SIG-M5 (cell line): ENCODE results near the gene LGI1.

Experiments
- DNase-seq: peaks from one replicate; lab custom pipeline; 2025; lab: John Stamatoyannopoulos, UW

The LGI1 gene

DNA sequence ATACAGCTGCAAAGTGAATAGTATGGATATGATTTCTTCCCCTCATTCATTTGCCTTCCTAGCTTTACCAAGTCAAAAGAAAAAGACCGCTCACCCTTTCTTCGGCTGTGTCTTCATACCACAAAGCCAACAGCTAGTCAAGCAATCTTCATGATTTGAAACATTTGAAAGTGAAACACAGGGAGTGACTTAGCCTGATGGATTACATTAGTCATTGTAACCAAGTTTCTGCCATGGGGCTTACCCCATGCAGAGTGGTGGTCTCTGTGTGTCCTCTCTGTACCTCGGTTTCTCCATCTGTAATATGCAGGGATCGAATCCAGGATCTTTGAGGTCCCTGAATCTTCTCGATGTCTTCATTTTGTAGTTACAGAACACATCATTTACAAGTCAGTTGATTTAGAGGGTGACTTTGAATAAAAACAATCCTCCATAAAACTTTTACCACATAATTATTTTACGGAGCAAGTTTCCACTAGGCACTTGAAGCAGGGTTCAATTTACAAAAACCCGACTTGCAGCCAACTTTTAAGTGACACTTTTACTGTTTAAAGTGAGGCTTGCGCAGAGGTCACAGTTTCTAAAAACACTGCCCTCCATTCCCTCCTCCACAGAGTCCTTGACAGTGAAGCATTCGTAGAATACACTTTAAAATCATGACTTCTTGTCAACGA is 2.2 kb upstream of the LGI1 start:
- no peak for DNase-seq

DNA sequence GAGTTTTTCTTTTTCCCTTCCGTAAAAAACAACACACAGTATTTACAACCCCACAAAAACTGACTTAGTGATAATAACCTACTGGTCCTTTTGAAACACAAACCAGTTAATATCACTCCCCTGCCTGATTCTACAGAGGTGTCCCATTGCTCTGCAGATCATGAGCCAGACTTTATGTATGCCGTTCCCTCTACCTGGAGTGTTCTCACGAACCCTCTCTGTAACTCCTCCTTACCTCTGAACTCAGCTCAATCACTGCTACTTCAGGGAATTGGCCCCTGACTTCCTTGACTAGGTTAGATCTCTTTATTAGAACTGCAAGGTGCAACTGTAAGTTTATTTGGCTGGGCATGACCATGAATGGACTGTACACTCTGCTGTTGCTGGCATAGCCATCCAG is 1.6 kb upstream of the LGI1 start:
- no peak for DNase-seq

DNA sequence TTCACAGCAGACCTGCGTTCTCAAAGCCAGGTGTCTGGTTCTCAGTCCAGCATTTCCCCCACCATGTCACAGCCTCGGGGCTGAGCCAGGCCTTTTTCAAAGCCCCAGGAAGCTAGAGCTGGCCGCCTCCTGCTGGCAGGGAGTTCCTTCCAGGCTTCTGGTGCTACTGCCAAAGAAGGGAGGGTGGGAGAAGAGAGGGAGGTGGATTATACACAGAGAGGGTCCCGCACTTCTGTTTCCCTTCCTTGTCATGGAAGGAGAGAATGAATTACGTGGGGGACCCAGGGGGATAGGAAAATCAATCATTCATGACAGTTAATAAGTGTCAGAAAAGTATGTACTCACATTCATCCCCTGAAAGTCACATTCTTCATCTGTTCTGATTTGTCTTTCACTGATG is 600 bp upstream of the LGI1 start:
- DNase-seq, result no peak

DNA sequence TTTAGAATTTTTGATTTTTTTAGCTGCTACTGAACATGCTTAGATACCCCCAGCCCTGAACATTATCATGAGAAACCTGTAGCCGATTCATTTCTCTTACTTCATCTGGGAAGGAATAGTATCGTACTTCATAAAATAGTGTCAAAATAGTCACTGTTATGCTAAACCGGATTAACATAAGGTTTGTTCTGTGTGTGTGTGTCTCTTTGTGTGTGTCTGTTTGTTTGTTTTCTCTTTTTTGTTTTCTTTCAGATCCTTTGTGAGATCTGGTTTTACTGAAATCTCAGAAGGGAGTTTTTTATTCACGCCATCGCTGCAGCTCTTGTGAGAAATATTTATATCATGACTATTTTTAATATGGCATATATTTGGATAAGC is 761 bp downstream of the LGI1 start:
- DNase-seq, result no peak

DNA sequence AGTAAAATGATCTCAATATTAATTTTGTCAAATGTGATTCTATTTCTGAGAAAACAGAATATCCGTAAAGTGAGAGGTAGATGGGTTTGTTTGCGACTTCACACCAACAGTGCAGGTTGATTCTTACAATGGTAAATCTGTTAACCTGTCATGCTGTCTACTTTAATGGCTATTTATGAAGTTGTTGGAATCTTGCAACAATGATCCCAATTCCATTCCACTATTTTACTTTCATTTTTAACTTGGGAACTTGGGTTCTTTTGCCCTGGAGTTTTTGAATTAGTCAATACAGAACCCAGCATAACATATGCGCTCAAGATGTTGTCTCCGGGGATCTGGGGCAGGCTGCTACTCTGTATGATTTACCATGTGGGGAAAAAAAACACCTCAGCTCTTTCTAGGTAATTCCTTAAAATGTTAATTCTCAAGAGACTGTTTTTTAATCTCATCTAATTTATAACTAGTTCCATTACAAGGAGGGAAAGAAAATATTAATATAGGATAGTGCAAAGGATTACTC is 1.2 kb downstream of the LGI1 start:
- no peak for DNase-seq

DNA sequence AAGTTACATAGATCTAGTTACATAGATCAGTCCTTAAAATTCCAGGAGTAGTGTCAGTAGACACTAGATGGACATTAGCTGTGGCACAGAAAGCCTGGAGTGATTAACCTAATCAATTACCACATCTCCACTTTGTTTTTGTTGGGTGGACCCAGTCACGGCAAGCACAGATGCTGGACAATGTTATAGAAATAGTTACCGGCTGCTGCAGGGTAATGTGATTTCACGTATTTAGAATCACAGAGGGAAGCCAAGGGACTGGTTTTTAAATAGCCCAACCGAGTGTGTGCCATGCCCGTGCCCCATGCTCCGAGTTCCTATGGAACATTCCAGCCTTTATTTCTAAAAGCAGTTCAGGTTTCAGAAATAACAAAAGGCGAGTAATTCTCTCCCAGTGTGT is 2.8 kb downstream of the LGI1 start:
- DNase-seq, result no peak

DNA sequence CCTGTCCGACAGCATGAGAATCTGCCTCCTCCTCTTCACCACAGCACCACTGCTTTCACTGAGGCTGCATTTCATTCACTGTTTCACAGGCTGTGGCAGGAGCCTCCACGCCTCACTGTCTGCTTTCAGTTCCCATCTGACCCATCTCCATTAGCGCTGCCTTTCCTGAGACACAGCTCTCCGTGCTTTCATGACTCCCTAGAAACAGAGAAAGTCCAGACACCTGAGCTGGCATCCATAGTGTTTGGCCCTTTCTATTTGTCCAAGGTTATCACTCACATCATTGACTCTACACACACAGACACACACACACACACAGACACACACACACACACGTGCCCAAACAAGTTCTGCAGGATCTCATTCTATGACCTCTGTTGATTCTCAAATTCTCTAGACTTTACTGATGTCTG is 5.2 kb downstream of the LGI1 start:
- DNase-seq, result no peak

DNA sequence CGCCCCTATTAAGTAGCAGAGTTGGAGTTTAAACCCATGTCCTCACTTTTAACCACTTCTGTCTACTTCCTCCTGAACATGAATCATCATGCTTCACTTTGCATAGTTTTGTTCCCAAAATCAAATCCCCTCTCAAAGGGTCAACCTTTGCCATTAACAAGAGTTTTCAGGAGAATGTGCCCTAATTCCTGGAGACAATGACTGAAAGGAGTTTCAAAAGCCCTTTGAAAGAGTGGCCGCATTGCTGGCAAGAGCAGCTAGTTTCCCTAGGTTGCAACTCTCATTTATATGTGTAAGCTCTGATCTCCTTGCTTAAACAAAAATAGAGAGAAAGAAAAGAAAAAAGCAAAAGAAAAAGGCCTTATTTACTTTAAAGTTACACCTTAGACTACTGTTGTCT is 9.2 kb downstream of the LGI1 start:
- DNase-seq, result no peak

DNA sequence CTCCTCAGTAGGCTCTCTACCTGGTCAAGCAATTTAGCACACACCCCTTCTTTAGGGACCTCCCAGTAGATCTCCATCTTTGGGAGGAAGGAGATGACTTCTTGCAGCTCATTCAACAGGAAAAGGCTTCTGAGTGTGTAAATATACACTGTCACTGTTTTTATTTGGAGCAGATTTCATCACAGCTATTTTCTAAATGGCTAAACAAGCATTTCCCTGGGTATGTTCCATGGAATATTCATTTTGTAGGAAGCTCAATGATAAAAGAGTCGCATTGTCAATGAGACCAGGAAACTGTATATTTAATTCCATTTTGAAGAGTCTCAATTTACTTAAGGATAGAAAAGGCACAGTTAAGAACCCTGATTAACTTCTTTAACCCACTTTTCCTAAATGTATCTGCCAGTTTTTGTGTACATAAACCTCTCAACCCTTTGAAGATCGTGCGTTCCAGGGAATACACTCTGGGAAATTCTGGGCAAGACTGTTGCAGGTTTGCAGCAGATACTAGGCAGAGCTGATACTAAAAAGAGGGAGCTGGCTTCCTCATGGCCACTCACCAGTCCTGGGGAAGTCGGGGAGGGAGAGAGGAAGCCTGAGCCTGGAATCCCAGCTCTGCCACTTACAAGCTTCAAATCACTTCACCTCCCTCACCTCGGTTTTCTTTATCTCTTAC is 10.1 kb downstream of the LGI1 start:
- no peak for DNase-seq

DNA sequence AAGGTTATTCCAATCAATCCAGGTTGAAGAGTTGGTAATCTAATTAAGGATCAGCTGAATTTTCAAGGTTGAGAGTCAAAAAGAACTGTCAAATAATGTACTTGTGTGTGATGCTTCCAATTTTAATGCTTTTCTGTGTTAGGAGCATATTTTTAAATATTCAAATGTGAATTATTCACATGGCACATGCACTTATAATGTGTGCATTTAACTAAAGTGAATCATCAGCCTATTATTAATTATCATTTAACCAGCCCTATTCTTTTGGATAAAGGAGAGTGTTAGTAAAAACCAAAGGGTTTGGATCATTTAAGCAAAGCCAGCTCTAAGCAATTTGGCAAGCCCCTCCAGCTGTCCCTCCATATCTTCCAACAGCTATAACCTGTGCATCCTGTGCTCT is 11.2 kb downstream of the LGI1 start:
- no peak for DNase-seq

DNA sequence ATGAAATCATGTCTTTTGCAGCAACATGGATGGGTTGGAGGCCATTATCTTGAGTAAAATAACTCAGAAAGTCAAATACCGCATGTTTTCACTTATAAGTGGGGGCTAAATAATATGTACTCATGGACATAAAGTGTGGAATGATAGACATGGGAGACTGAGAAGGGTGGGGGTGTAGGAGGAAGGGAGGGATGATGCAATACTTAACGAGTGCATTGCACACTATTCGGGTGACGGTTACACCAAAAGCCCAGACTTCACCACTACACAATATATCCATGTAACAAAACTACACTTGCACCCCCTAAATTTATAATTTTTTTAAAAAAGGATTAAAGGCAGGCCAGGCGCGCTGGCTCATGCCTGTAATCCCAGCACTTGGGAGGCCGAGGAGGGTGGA is 13.6 kb downstream of the LGI1 start:
- no peak for DNase-seq

DNA sequence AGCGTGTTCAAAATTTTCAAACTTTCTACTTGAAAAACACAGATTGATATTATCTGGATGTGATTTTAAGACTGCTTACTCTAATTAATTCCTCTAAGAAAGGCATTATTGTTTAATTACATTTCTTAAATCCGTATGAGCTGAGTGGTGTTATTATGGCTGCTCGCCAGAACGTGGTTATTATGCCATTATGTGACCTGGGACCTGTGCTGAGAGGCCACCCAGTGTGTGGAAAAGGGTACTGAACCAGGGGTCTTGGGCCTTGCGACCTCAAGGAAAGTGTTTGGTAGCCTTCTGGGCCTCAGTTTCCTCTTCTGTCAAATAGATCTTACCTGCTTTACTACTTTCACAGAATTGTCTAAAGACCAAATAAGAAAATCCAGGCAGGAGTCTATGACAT is 15.4 kb downstream of the LGI1 start:
- no peak for DNase-seq

DNA sequence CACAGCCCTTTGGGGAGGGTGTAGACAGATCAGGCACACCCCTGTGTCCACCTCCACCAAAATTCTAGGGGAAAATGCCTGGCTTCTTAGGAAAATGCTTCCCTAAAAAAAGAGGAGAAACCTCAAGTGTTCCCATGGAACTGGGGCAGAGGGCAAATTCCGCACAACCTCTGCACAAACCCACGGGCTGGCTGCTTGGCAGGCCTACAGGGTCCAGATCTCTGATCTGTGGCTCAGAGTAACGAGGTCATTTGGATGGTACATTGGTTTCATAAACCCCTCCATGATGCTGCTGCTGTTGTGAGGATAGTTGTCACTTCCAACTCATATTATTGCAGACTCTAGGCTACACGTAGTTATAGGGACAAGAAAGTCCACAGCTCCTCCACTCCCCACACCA is 16.0 kb downstream of the LGI1 start:
- no peak for DNase-seq

DNA sequence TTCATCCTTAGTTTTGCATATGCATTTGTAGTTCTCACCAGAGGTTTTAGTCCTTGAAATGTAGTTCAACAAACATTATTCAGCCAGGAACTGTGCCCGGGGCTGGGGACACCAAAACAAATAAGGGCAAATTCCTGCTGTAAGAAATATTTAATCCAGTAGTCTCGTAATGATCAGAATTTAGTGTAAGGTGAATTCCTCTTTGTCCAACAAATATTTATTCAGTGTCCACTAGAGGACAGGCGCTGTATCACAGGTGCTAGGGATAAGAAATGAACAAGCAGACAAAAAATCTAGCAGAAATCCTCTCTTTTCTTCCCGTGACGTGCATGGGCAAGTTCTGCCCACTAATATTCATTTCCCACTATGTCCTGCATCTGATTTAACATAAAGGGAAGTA is 17.6 kb downstream of the LGI1 start:
- DNase-seq, result no peak

DNA sequence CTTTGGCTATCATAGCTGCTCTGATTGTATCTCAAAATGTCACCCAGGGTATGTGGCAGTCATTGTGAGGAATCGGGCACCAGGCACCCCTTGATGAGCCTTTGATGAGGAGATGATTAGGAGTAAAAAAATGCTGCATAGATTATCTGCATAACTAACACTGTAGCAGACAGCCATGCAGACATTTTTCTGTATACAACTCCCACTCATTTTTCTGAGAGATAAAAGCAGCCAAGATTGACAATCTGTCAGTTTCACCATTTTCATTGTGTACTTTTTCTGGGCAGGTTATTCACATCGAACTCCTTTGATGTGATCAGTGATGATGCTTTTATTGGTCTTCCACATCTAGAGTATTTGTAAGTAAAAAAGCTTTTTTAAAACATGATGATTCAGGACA is 19.4 kb downstream of the LGI1 start:
- no peak for DNase-seq

DNA sequence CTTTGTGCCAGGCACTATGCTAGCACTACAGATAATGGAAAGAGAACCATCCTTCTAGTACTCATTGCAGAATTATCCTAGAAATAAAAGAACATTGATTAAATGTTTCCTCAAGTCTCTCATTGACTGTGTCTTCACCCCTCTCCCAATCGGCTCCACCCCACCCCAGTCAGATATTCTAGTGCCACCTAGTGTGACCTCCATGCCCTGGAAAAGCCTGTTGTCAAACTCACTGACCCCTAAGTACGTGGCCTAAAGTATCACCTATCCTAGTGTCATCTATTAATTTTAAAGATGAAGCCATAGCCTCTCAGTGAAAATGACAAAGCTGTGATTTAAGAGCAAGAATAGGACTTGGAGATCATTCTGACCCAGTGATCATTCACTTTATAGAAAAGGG is 26.3 kb downstream of the LGI1 start:
- DNase-seq, result no peak

DNA sequence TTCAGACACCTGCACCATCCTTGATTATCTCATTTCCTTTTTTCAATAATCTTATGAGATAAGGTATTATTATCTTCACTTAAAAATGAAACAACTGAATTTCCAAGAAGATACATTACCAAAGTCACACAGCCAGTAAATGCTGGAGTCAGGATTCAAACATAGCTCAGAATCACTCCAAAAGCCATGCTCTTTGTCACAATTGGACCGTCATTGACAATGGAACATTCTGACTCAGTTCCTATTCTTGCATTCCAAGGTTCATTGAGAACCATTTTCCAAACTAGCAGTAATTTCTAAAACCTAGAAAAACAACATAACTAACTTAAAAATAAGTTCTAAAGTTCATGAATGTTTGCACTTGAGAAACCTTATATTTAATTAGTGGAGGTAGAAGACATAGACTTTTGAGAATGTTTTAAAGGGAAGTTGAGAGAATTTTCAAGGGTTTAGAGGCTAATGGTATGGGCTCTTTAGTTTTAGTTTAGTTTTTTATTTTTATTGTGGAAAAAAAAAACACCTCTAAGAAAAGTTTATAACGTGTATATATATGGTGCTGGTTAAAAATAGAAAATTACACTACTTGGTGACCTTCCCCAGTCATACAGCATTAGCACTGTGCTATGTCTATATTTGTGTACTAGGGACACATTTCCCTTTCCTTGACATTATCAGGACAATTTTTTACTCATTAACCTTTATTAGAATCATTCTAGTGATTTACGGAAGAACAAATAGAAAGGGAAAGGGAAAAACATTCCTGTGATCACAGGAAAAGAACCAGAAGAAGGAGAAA is 30.9 kb downstream of the LGI1 start:
- no peak for DNase-seq

DNA sequence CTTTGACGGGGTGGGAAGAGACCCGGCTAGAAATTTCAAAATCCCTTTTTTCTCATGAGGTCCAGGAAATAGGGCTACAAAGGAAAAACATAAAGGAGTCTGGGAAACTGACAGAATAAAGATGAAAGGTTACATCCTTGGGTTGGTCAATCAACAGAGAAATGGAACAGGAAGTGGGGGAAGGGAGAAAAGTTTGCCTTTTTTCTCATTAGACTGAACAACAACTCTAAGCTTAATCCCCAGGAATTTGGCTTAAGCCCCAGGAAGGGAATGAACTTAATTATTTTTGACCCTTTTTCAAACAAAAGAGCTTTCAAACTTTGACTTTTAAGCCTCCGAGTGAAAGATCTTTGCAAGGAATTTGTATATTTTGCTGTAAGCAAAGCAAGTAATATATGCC is 32.7 kb downstream of the LGI1 start:
- DNase-seq, result no peak

DNA sequence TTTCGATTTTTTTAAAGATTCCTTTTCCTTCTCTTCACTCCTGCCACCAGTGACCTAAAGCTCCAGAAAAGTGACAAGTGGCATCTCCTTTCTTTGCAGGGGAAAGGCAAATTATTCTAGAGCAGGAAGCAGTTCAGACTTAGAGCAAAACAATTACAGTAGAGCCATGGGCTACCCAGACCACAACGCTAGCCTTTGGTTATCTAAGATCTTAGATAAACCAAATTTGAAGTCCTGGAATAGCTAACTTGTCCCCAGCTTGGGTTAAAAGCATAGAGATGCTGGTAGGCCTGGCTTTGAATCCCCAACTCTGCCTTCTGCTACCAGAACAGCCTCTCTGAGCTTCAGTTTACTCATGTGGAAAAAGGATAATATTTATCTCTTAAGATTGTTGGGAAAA is 38.4 kb downstream of the LGI1 start:
- no peak for DNase-seq

DNA sequence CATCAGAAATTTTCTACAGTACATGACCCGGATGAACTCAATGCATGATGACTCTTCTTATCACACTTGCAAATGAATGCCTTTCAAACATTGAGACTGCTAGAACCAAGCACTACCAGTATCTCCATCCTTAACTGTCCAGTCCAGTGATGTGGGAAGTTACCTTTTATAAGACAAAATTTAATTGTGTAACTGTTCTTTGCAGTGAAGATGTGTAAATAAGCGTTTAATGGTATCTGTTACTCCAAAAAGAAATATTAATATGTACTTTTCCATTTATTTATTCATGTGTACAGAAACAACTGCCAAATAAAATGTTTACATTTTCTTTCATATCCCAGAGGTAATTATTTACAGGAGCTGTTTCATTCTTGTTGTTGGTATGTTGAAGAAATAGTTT is 40.1 kb downstream of the LGI1 start:
- DNase-seq, result no peak

DNA sequence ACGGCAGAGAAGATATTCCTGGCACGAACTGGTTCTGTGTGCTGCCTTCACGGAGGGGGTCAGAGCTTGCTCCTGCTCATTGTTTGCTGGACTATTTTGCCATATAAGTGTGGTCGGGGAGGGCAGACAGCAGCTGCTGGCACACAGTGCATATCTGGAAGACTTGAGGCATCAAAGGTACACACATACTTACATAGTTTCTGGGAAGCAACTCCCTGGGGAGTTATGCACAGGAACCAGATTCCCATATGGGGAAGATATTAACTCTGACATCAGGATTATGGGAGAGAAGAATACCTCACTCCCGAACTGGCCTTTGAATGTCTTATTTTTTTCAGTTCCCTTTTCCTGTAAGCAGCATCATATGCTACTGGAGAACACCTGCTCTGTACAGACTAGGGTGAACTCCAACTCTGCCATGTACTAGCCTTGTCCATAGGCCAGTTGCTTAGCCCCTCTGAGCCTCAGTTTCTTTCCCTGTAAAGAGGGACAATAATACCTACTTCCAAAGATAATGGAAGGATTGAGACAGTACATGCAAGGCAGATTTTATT is 41.5 kb downstream of the LGI1 start:
- no peak for DNase-seq

DNA sequence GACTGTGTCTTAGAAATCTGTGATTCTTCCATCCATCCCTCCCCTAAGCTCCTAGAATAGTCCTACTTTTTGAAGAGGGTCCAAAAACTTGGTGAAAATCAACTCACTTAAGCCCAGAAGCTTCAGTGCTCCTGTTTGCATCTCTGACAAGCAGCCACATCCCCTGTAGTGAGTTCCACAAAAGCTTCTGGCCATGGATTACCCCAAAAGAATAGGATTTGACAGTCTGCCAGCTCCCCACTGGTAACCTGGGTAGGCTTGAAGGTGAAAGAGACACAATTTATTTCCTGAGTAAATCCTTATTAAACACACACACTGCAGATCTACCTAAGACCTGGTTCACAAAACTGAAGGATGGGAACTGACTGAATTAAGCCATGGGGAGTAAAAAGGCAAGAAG is 46.5 kb downstream of the LGI1 start:
- DNase-seq, result no peak

DNA sequence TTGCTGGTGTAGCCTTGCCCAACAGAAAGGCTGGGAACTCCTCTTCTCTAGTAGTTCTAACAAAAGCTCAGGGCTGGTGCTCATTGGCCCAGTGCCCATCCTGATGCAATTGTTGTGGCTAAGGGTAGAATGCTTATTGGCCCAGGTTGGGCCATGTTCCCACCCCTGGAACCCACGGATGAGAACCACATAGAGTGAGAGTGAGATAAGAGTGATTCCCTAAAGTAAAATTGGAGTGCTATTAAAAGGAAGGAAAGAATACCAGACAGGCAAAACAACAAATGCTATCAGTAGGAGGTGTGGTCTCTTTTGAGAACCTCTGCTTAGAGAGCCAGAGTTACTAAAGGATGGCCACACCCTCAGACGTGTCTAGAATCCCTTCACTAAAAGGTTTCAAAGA is 49.2 kb downstream of the LGI1 start:
- no peak for DNase-seq
